HG03196 (cell line): Measurements from ENCODE around the gene GABRA5.
"Not testable (repeated sequence)": the region's sequence is repeated elsewhere in the genome, so short reads cannot be mapped to it uniquely, and the experiment has no call there.

Experiments
- ATAC-seq: cut with Tn5 transposase; IDR thresholded peaks from one replicate; pipeline ENCODE4 v1.9.1; 2021; ENCODE audit not compliant: unreplicated experiment

GABRA5 gene

DNA sequence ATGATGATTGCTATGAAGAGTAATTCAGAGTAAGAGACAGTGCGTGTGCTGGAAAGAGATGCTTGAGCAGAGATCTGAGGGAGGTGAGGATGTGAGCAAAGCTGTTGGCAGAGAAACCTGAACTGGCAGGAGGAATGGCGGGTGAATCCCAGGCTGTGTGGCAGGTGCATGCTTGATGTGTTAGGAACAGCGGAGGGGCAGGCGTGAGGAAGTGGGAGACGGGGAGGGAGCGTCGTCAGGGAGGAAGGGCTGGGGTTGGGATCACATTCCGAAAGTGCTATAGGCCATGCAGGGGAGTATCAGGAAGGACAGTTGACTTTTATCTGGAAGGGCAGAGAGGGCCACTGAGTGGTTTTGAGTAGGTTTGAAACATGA is 8.6 kb downstream of the GABRA5 start:
- ATAC-seq: no peak

DNA sequence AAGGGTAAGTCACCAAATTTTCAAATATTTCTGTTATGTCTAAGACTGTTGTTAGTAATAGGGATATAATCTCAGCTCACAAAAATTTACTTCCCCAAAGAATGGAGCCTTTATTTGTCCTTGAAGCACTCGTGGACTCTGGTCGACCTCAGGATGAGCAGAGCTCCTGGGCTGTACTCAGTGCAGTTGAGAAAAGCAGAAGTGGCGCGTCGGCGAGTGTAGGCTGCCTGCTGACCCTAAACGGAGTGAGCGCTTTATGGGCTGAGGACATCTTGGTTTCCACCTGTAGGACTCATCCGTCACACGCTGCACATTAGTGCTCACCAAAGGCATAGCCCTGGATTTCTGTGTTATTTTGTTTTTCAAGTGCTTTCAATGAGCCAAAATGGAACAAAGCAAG is 11.0 kb downstream of the GABRA5 start:
- ATAC-seq: no peak

DNA sequence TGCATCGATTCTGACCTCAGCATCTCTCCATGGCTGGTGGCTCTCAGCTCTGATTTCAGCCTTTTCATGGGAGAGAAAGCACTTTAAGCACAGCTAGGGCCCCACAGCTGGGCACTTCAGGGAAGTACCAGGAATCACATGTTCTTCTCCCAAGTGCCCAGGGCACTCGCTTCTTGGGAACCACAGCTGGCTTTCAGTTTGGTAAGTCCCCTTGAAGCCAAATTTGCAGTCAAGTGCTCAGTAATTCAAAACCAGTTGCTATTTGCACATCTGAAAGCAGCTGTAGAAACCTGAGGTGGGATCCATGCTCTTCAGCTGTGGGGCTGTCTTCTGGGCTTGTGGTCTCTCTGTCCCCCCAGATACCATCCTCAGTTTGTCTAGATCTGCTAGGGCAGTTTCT is 12.8 kb downstream of the GABRA5 start:
- ATAC-seq: no peak

DNA sequence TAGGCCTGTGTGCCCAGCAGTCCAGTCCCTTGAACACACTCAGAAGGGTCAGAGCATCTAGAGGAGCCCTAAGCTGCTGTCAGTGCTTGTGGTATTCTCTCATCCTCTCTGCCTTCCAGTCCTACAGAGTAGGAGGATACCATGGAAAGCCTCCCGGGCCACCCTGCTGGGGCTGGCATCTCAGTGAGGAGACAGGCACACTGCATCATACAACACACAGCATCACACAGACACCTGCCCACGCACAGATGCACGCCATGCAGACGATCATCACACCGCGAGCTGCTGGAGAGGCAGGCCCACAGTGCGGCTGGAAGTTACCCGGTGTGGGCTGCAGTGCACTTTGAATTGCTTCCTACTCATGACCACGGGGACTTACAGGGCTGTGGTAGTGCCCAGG is 15.2 kb downstream of the GABRA5 start:
- ATAC-seq: no peak

DNA sequence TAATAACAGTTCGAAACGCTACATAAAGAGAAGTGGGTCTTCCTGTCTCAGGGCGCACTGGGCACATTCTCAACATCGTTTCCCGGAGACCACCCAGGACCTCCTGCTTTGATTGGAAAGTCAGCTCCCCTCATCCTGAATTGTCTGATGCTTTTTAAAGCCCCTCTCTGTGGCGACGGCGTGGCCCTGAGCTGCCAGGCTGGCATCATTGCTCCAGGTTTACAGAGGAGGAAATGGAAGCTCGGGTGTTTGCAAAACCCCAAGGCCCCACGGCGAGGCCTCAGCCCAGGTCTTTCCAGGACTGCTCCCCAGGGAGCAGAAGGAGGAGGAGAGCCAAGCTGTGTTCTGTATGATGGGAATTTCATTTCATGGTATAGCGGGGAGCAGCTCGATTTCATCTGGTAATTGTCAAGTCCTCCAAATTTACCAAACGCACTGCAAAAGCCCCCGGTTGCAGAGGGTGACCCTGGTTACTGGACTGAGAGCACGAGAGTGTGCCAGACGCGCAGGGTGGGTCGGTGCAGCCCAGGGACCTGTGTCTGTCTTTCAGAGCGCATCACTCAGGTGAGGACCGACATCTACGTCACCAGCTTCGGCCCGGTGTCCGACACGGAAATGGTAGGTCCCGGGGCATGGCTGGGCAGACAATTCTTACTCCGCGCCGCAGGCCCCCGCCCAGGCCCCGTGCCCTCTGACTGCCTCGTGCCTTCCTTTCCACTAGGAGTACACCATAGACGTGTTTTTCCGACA is 15.9 kb downstream of the GABRA5 start:
- no peak for ATAC-seq

DNA sequence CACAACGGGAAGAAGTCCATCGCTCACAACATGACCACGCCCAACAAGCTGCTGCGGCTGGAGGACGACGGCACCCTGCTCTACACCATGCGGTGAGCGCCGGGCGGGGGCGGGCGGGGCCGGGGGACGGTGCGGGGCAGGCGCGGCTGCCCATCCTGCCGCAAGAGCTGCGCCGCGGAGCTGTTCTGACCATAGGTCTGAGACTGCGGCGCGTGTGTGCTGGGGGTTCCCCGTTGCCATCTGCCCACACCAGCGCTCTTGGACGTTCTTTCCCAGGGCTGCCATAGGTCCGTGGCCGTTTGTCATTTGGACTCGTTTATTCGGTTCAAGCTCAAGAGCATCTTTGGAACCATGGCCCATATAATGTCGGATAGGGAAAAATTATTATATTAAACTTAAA is 16.6 kb downstream of the GABRA5 start:
- ATAC-seq: no peak

DNA sequence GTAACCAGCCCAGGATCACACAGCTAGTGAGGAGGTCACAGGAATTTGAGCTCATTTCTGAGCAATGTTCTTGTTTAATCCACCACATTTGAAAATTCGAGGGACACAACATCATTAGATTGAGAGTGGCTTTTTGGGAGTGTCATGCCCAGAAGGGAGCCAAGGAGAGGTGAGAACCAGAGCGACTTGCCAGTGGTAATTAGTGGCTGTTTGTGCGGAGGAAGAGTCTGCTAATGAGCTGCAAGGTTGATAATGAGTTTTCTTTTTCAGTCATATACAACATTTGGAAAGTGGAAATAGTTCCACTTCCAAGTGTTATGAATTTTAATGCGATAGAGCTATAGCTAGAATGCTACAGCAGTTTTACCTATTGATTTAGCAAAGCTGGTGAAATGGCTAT is 19.7 kb downstream of the GABRA5 start:
- no peak for ATAC-seq

DNA sequence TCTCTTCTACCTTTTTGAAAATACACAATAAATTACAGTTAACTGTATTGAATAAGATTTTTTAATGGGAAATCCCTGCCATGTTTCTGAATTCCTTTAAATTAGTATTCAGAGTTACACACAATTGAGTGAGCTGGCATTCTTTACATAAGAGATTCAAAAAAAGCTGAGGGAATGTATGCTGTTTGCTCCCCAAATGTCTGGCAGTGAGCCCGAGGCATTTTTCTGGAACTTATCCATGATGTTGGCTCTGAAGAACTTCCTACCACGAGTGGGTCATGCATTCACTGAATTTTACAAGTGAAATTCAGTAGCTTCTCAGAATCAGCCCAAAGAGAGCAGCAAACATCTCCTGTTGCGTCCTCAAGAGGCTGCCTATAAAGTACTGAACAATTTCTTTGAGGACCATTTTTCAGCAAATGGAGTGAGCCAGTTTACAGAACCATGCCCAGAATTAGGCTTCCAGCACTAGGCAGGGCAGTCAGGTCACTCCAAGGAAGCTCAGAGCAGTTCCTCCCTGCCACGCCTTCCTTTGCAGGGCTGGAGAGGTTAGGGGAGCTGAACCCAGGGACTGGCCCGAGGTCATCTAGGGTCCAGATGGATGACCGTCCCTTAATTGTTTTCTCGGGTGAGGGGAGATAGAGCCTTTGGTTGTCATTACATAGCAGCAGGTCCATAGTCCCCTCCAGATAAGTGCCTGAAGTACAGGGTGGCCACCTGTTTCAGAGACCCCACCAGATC is 21.2 kb downstream of the GABRA5 start:
- no peak for ATAC-seq

DNA sequence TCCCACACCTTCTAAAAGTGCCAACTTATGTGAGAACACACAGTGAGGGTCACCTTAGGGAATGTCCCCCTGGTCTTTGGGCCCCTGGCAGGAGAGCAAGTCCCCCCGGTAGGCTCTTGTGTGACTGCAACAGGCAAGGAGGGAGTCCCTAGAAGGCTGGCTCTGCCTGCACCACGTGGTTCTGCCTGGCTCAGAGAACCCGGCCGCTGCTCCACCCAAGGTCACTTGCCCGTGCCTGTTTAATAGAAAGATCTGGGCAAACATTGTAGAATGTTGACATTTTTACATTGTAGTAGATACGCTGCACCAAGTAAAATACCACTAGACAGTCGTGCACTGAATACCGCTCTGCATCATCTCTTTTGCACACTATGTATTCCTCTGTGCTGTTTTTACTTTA is 21.9 kb downstream of the GABRA5 start:
- ATAC-seq: no peak

DNA sequence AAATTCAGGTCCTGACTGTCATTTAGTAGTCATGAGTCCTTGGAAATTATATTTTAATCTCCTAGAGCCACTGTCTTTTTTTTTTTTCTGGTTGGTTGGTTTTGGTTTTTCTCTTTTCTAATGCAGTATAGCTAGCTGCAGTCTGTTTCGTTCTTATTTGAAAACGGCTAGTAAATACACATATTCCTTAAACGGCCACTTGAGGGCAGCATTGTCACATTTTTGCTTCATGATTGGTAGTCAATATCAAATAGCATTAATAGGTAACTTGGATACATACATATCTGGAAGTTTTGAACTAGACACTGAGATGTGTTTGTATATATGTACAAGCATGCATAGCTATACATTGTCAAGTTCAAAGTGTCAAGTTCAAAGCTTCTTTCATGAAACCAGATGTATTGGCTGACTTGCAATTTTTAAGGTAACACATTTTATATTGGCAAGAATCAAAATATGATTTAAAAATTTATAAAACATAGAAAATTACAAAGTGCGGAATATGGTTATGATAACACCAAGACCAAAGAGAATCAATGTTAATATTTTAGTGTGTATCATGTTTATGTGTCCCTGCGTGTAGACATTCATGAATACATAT is 22.5 kb downstream of the GABRA5 start:
- ATAC-seq: no peak

DNA sequence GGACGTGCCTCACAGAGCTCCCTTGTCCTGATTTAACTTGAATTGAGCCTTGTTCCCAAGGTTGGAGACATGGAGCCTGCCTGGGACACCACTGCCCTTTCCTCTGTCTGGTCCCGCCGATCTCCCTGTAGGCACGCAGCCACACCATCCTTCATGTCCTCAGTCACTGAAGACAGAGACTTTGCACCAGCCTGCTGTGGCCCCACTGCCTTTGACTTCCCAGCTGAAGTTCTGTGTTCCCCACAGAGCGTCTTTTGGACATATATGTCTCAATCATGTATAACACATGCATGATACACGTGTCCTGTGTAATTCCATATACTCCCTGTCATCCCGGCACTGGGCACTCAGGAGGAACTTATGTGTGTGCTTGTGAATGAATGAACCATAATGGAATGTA is 23.6 kb downstream of the GABRA5 start:
- no peak for ATAC-seq

DNA sequence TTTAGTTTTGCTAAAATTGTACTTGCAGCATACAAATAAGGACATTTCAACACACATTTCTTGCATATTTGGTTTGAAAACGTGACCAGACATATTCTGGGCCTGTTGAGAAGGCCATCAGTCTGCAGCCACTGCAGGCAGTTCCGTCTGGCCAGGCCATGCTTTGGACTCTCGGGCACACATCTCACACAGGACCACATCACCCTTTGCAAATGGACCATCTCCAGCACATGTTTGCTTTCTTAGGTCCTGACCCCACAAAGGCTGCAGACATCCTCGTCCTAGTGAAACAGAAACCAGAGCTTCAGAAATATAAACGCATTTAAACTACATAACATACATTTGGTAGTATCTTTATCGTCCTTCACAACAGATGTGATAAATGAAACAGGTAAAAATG is 24.1 kb downstream of the GABRA5 start:
- no peak for ATAC-seq

DNA sequence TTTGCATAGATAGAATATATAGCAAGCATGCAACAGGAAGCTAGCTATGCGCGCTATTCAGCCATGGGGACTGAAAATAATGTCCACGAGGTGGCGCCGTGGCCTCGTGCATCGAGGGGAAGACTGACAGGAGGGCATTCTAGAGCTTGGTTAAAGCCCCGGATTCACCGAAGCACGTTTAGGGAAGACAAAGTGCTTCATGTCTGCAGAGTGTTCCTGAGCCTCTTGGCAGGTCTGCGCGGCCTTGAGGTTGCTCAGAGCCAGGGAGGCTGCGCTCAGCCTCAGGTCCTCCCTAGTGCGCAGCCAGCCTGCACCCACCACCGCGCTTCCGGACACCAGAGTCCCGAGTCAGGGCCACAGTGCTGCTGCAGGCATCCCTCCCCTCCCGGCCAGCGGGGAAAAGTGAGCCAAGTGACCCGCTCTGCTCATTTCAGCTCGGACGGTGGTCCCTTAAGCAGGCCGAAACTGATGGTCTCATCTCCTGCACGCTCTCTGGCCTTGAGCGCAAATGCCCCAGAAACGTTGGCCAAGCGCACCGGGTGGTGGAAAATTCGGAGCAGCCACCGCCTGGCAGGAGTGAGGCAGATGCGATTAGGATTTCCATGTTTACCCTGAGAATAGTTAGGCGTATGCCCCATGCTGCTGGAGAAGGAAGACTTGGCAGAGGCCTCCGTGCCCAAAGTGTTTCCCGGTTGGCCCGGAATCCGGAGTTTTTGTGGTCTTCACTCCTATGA is 24.8 kb downstream of the GABRA5 start:
- ATAC-seq: no peak

DNA sequence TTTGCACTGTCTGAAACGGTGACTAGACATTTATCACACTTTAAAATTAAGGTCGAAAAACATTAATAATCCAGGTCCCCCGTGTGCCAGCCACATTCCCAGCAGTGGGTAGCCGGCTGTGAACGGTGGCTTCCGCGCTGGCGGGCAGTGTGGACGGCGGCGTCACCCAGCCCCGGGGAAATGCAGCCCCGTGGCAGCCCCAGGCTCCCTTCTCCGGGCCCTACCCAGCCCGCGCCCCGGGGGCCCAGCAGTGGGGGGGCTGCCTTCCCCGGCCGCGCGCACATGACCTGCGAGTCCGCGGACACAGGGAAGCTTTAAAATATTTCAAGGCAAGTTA is 25.3 kb downstream of the GABRA5 start:
- no peak for ATAC-seq

DNA sequence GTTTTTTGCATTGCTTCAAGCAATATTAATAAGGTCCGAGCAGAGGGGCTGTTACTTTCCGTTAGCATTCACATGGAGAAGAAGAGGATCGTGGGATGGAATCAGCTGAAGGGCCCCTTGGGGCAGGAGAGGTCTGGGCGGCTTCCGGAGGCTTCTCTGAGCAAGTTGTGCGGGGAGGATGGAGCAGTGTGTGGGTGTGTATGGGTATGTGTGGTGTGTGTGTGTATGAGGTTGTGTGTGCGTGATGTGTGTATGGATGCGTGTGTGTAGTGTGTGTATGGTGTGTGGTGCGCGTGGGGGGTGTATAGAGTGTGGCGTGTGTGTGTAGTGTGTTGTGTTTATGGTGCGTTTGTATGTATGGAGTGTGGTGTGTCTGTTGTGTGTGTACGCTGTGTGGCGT is 25.8 kb downstream of the GABRA5 start:
- ATAC-seq: no peak

DNA sequence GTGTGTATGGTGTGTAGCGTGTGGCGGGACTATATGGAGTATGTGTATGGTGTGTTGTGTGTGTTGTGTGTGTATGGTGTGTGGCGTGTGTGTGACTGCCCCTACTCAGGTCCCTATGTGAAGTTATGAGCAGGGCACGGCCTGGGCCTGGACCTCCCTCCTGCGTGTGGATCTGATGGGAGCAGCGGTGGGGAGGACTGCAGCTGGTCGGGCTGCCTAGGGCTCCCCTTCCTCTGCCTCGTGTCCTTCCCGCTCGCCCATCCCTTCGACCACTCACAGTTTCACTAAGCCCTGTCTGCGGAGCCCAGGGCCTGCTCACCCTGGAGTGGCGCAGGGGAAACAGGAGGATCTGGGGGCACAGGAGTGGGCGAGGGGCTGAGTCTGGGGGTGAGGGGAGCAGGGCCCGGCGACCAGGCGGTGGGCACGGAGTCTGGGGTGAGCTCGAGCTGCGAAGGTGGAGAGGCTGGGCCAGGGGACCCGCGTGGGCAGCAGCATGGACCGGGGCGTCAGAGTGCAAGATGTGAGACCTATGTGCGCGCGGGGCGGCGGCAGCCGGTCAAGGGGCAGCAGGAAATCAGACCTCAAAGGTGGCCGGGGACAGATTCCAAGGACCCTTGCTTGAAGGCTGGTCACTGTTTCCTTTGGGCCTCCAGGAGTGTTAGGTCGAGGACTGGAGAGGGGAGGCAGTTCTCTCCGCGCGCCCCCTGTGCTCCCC is 26.6 kb downstream of the GABRA5 start:
- no peak for ATAC-seq

DNA sequence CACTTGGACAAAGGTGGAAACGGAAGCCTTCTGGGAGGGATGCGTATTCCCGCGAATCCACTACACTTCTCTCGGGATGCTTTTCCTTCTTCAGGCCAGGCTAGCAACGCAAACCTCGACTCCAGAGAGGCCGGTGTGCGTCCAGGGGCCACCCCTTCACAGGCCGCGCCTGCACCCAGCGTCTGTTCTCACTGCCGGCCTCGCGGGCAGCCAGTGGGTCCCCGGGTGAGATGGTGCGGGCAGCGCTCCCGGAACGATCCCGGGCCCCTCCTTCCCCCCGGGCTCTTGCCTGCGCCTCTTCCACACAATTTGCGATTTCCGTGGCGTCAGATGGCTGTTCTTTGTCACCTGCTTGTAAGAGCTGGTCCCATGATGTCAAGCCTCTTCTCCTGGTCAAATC is 27.3 kb downstream of the GABRA5 start:
- no peak for ATAC-seq

DNA sequence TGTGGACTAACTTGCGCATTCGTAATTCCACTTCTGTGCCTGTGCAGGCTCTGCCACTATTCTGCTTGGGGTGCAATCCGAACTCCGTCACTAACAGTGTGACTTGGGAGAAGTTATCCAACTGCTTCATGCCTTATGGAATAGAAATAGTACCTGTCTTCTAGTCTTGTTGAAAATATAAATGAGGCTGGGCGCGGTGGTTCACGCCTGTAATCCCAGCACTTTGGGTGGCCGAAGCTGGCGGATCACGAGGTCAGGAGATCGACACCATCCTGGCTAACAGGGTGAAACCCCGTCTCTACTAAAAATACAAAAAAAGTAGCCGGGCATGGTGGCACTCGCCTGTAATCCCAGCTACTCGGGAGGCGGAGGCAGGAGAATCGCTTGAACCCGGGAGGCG is 28.5 kb downstream of the GABRA5 start:
- ATAC-seq: not testable (repeated sequence)

DNA sequence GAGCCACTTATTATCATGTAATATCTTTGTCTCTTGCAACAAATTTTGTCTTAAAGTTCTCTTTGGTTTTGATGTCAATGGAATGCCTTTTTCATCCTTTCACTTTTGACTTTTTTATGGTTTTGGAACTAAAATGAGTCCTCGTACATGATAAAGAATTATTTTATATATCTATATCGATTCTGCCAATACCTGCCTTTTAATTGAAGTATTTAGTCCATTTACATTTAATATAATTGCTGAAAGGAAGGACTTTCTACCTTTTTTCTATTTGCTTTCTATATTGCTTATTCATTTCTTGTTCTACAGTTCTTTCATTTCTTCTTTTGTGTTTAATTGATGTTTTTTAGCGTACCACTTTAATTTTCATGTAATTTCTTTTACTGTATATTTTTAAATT is 32.8 kb downstream of the GABRA5 start:
- ATAC-seq: no peak

DNA sequence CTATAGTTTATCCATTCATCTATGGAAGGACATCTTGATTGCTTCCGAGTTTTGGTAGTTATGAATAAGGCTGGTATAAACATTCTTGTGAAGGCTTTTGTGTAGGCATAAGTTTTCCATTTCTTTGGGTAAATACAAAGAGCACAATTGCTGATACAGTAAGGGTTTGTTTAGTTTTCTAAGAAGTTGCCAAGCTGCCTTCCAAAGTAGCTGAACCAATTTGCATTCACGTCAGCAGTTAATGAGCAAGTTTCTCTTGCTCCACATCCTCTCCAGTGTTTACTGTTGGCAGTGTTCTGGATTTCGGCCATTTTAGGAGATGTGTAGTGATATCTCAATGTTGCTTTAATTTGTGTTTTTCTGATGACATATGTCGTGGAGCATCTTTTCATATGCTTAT is 34.2 kb downstream of the GABRA5 start:
- no peak for ATAC-seq

DNA sequence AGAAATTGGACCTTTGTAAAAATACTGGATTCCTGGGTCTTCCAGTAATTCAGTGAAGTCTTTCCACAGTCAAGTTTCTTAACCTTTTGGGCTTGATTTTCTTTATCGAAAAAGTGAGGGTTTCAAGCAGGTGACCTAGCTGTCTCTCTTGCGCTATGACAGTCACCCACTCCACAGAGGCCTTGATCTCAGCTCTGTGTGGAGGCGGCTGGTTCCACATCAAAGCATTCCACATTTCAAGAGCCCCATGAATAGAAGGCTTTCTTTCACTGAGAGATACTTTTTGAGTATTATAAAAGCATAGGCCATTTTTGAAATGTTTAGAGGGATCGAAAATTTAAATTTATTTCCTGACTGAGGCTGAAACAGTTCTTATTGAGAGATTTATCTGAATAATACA is 43.9 kb downstream of the GABRA5 start:
- ATAC-seq: no peak
